ENCODE data around the gene ZP1. TPM values are rescaled to one million over a fixed set of nuclear protein-coding genes. Genes with fewer than 3 reads are reported as not detected.

The ZP1 gene
- total RNA-seq, 1 donor from 2014 or later: not detected

GRCh38 chr11:60912223-60912850 is 45.0 kb downstream of the ZP1 start:
- TF ChIP-seq CTCF (IDR thresholded peaks at IDR 0.05; ENCODE audit: partially characterized antibody, unreplicated experiment): no peak

DNA sequence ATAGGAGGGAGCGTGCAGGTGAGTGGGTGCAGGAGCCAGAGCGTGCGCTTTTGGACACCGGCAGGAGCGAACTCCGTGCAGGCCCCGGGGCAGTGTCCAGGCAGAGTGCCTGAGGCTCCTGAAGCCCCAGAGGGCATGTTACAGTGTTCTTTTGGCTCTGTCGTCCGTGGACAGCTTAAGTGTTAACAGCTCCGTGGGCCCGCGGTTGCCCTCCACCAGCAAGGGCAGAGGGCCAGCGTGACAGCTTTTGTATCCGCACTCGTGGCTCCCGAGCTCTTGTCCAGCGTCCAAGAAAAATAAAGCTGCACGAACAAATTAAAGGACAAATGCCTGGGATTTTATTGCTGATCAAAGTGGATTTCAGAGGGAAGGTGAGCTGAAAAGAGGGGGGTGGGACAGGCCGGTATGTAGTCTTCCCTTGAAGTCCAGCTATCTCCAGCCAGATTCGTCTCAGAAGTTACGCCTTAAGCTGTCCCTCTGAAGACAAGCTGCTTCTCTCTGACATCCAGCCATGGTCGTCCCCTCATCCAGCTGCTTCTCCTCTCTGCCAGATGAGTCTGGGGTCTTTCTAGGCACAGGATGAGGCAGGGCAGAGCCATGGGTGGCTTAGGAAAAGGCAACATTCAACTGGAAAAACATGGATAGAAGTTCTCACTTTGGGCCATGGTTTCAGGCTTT is 45.6 kb downstream of the ZP1 start:
- Mint-ChIP-seq H3K4me3 (ENCODE audit: unreplicated experiment) (peak overlapping the region; percentile 100), H3K27me3 (ENCODE audit: unreplicated experiment) (peaks cover 14% of the 10 kb centered on the region), H3K4me1 (ENCODE audit: low read depth, unreplicated experiment) (peaks cover 8% of the 10 kb centered on the region), H3K27ac (ENCODE audit: unreplicated experiment) (no peak overlapping the region), H3K36me3 (ENCODE audit: unreplicated experiment) (peaks cover 13% of the 10 kb centered on the region), H3K9me3 (ENCODE audit: unreplicated experiment) (peaks cover 14% of the 10 kb centered on the region)
- no peak for DNase-seq
- TF ChIP-seq CTCF (IDR thresholded peaks at IDR 0.05; ENCODE audit: partially characterized antibody, unreplicated experiment): no peak

More at GRCh38 chr11:60912223-60912850, 45.0 kb downstream of the ZP1 start:
- Mint-ChIP-seq H3K27me3 (ENCODE audit: unreplicated experiment) (peaks cover 14% of the 10 kb centered on the region), H3K4me1 (ENCODE audit: low read depth, unreplicated experiment) (peaks cover 8% of the 10 kb centered on the region), H3K27ac (ENCODE audit: unreplicated experiment) (no peak overlapping the region), H3K4me3 (ENCODE audit: unreplicated experiment) (peak overlapping the region; percentile 10), H3K9me3 (ENCODE audit: unreplicated experiment) (peaks cover 14% of the 10 kb centered on the region), H3K36me3 (ENCODE audit: unreplicated experiment) (peaks cover 13% of the 10 kb centered on the region)
- no peak for DNase-seq

DNA sequence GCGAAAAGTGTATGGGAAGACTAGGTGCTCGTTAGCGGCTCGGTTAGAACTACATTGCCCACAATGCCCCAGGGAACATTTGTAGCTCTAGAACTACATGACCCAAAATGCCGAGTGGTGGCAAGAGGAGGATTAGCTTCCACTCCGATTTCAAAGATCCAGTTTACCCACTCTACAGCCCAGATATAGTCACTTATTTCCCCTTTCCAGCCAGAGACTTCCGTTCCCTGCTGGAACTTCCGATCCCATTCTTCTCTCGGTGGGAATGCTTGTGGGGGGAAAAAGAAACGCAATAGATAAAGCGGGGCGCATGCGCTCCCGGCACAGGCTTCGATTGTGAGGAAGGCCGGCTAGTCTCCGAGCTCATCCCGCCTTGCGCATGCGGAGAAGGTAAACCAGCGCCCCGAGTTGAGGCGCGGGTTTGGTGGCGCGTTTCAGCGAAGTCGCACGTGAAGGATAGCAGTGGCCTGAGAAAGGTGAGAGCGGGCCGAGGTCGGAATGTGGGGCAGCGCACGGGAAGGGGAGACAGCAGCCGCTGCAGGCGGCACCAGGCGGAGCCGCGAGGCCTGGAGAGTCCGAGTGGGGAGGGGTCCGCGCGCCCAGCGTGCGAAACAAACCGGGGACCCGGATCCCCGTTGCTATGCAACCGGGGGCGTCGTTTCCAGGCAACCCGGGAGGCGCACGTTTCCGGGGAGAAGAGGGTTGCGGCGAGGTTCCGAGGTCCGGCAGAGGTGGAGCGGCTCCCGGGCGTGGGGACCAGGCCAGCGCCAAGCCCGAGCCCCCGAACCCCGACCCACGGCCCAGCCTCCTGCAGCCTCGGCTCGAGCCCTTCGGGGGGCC is 46.7 kb downstream of the ZP1 start, which contains the start of gene TMEM109:
Gene TMEM109, plus strand, starts transcription at position 366 of the 840 bp plus-strand sequence. CDS start 5,536 bp downstream, outside the sequence.
- Mint-ChIP-seq H3K9me3 (ENCODE audit: unreplicated experiment) (peaks cover 14% of the 10 kb centered on the region), H3K27me3 (ENCODE audit: unreplicated experiment) (peaks cover 9% of the 10 kb centered on the region), H3K27ac (ENCODE audit: unreplicated experiment) (peak within 1 kb of the TSS; percentile 84), H3K4me1 (ENCODE audit: low read depth, unreplicated experiment) (peaks cover 8% of the 10 kb centered on the region), H3K4me3 (ENCODE audit: unreplicated experiment) (peak within 1 kb of the TSS; percentile 100), H3K36me3 (ENCODE audit: unreplicated experiment) (peaks cover 5% of the 10 kb centered on the region)
- peak; percentile 90 for DNase-seq
- TF ChIP-seq CTCF (IDR thresholded peaks at IDR 0.05; ENCODE audit: partially characterized antibody, unreplicated experiment): no peak

GRCh38 chr11:60914633-60915247 is 47.4 kb downstream of the ZP1 start:
- Mint-ChIP-seq H3K9me3 (ENCODE audit: unreplicated experiment) (peaks cover 12% of the 10 kb centered on the region), H3K27me3 (ENCODE audit: unreplicated experiment) (peaks cover 9% of the 10 kb centered on the region), H3K27ac (ENCODE audit: unreplicated experiment) (peak overlapping the region; percentile 31), H3K4me3 (ENCODE audit: unreplicated experiment) (peak overlapping the region; percentile 87), H3K36me3 (ENCODE audit: unreplicated experiment) (peaks cover under 1% of the 10 kb centered on the region), H3K4me1 (ENCODE audit: low read depth, unreplicated experiment) (peaks cover 8% of the 10 kb centered on the region)
- DNase-seq: no peak
- TF ChIP-seq CTCF (IDR thresholded peaks at IDR 0.05; ENCODE audit: partially characterized antibody, unreplicated experiment): no peak
